ENCODE measurements around the gene EYA3.
"Not testable (repeated sequence)": the region's sequence is repeated elsewhere in the genome, so short reads cannot be mapped to it uniquely, and the experiment has no call there.

The EYA3 gene

DNA sequence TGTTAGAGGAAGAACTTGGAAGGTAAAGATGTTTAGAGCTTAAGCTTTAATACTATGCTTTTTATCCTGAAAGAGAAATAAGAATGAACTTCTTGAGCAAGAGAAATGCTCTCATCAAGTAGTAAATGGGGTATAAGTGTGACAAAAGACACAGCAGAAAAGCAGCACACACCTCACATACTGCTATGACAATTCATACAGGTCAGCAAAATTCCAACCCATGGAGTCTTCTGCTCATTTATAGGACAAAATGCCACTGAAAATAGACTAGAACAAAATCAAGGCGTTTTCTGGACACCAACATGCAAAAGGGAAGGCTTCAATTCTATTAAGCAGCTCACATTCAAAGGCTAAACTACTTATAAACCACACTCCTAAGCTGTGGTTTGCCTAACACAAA is 61.2 kb downstream of the EYA3 start:
- no peak for DNase-seq (ENCODE audit: low spot score)
- no peak overlapping the region for H3K27ac ChIP-seq
- POLR2A ChIA-PET (ENCODE audit: low non-redundant PET), result no interaction called here
- TF ChIP-seq, protein P1, sequence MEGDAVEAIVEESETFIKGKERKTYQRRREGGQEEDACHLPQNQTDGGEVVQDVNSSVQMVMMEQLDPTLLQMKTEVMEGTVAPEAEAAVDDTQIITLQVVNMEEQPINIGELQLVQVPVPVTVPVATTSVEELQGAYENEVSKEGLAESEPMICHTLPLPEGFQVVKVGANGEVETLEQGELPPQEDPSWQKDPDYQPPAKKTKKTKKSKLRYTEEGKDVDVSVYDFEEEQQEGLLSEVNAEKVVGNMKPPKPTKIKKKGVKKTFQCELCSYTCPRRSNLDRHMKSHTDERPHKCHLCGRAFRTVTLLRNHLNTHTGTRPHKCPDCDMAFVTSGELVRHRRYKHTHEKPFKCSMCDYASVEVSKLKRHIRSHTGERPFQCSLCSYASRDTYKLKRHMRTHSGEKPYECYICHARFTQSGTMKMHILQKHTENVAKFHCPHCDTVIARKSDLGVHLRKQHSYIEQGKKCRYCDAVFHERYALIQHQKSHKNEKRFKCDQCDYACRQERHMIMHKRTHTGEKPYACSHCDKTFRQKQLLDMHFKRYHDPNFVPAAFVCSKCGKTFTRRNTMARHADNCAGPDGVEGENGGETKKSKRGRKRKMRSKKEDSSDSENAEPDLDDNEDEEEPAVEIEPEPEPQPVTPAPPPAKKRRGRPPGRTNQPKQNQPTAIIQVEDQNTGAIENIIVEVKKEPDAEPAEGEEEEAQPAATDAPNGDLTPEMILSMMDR (conservative IDR thresholded peaks at IDR 0.05; ENCODE audit: low read depth), result no peak
- CTCF ChIA-PET, result interaction anchor here (0.6 to 0.7 kb wide), 3 partner anchors 57 to 931 kb away, joined by 3 read pairs; no protein-coding TSS in a partner anchor

- ChIA-PET POLR2A (ENCODE audit: low non-redundant PET) (no interaction called here), CTCF (interaction anchor here (0.7 kb wide), 1 partner anchor 75 kb away, joined by 3 read pairs; no protein-coding TSS in a partner anchor)
- no peak for DNase-seq (ENCODE audit: low spot score)
- no peak overlapping the region for H3K27ac ChIP-seq
- TF ChIP-seq, protein P1 (conservative IDR thresholded peaks at IDR 0.05; ENCODE audit: low read depth), result no peak
Observed at GRCh38 chr1:28026329-28026728, 62.1 kb downstream of the EYA3 start.

DNA sequence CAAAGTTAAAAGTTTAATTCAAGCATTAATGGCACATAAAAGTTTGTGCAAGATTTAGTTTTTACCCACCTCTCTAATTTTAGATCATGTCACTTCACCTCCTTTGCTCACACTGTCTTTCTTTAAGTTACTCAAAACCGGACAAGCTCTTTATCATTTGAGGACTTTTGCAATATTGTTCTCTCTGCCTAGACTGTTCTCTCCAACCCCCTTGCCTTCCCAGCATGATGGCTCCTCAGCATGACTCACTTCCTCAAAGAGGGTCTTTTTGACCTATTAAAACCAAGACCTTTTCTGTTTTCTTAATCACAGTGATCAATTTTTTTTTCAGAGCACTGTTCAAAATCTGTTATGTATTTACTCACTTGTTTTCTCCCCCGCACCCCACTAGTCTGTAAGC is 67.3 kb downstream of the EYA3 start:
- ChIA-PET POLR2A (ENCODE audit: low non-redundant PET) (no interaction called here), CTCF (no interaction called here)
- TF ChIP-seq, protein P1 (conservative IDR thresholded peaks at IDR 0.05; ENCODE audit: low read depth), result no peak
- no peak for DNase-seq (ENCODE audit: low spot score)
- no peak overlapping the region for H3K27ac ChIP-seq

DNA sequence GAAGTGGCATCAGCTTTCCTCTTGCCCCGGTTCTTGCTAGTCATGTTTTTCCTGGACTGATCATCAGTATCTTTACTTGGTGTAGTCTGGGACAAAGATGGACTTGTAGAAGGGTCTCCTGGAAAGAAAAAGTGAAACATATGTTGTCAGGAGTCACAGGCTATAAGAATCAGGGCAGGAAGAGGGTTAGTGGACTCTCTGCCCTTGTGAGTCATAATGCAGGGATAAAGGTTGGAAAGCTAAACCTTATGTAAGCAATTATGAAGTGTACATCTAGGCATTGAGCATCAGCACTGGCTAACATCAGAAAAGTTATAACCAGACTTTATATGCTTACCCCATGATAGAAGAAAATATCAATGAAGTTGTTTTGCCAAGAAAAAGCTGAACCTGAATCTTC is 77.4 kb downstream of the EYA3 start:
- no peak overlapping the region for H3K27ac ChIP-seq
- CTCF ChIA-PET, result interaction anchor here (0.6 kb wide), 1 partner anchor 37 kb away, joined by 3 read pairs; no protein-coding TSS in a partner anchor
- no peak for DNase-seq (ENCODE audit: low spot score)
- TF ChIP-seq, protein P1 (conservative IDR thresholded peaks at IDR 0.05; ENCODE audit: low read depth), result no peak
- POLR2A ChIA-PET (ENCODE audit: low non-redundant PET), result no interaction called here

- H3K27ac ChIP-seq; DNase-seq (ENCODE audit: low spot score): not testable (repeated sequence)
- ChIA-PET CTCF (interaction anchor here (0.6 kb wide), 1 partner anchor 58 kb away, joined by 4 read pairs; no protein-coding TSS in a partner anchor), POLR2A (ENCODE audit: low non-redundant PET) (interaction anchor here (0.7 kb wide), 1 partner anchor 9 kb away, joined by 3 read pairs; no protein-coding TSS in a partner anchor)
Observed at GRCh38 chr1:28003117-28003516, 85.3 kb downstream of the EYA3 start.

DNA sequence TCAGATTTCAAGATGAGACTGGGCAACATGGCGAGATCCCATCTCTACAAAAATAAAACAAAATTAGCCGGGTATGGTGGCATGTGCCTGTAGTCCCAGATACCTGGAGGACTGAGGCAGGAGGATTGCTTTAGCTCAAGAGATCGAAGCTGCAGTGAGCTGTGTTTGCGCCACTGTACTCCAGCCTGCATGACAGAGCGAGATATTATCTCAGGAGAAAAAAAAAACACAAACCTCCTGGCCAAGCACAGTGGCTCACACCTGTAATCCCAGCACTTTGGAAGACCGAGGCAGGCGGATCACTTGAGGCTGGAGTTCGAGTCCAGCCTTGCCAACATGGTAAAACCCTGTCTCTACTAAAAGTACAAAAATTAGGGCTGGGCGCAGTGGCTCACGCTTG is 85.8 kb downstream of the EYA3 start:
- TF ChIP-seq, protein P1 (conservative IDR thresholded peaks at IDR 0.05; ENCODE audit: low read depth), result no peak
- CTCF ChIA-PET, result no interaction called here

DNA sequence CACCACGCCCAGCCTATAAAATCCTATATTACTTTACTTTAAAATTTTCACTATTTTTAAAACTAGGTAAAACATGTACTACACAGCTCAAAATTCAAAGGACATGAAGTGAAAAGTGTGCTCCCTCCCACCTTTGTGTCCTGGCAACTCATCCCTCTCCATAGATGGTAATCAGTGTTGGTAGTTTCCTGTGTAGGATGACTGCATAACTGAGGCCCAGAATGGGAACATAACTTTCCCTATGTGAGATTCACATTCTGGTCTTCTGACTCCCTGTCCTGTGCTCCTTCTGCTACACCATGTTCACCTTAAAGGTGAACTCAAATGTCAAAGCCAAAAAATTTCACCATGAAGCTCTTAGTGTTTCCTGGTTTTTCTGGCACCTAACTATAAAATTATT is 89.4 kb downstream of the EYA3 start:
- TF ChIP-seq, protein P1 (conservative IDR thresholded peaks at IDR 0.05; ENCODE audit: low read depth), result no peak
- no peak for DNase-seq (ENCODE audit: low spot score)
- H3K27ac ChIP-seq, result no peak overlapping the region
- CTCF ChIA-PET, result no interaction called here
- POLR2A ChIA-PET (ENCODE audit: low non-redundant PET), result no interaction called here

More for the DNA sequence above, 85.8 kb downstream of the EYA3 start:
- POLR2A ChIA-PET (ENCODE audit: low non-redundant PET), result no interaction called here
- no peak overlapping the region for H3K27ac ChIP-seq
- DNase-seq (ENCODE audit: low spot score), result no peak

DNA sequence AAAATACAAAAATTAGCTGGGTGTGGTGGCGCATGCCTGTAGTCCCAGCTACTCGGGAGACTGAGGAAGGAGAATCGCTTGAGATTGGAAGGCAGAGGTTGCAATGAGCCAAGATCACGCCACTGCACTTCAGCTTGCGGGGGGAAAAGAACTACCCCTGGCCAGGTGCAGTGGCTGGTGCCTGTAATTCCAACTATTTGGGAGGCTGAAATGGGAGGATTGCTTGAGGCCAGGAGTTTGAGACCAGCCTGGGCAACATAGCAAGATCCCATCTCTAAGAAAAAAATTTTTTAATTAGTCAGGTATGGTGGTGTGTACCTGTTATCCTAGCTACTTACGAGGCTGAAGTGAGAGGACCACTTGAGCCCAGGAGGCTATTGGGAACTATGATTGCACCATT is 93.9 kb downstream of the EYA3 start:
- DNase-seq (ENCODE audit: low spot score); H3K27ac ChIP-seq; POLR2A ChIA-PET (ENCODE audit: low non-redundant PET): not testable (repeated sequence)
- CTCF ChIA-PET, result interaction anchor here (1.4 kb wide), 1 partner anchor 137 kb away, joined by 4 read pairs; no protein-coding TSS in a partner anchor
